ENCODE measurements around the gene HSPH1. TPM values are rescaled to one million over a fixed set of nuclear protein-coding genes. Genes with fewer than 3 reads are reported as not detected.

Gene HSPH1
- polyA plus RNA-seq, 1 donor from 2014 or later, result 112 TPM

GRCh38 chr13:31191748-31192147 is 30.0 kb upstream of the HSPH1 start:
- H2AFZ ChIP-seq (ENCODE audit: low read depth, low read length), result no peak overlapping the region
- no peak overlapping the region for H3K9ac ChIP-seq (ENCODE audit: low read length)
- no peak for TF ChIP-seq TAF1 (IDR thresholded peaks at IDR 0.05; ENCODE audit: low read depth)
- no peak for TF ChIP-seq EP300 (conservative IDR thresholded peaks at IDR 0.05; ENCODE audit: poor library complexity, severe bottlenecking)
- no peak for TF ChIP-seq RAD21 (conservative IDR thresholded peaks at IDR 0.05)
- H3K36me3 ChIP-seq (ENCODE audit: insufficient read depth, low read length), result no peaks in the 10 kb centered on the region
- no peaks in the 10 kb centered on the region for H3K79me2 ChIP-seq (replicated peaks; ENCODE audit: insufficient read depth, low read length)
- no peaks in the 10 kb centered on the region for H3K9me2 ChIP-seq (ENCODE audit: insufficient read depth, low read length)
- H3K4me2 ChIP-seq (ENCODE audit: low read length), result no peak overlapping the region
- H4K20me1 ChIP-seq (ENCODE audit: insufficient read depth), result no peaks in the 10 kb centered on the region
- no peak overlapping the region for H3K4me3 ChIP-seq (ENCODE audit: low read length)
- H3K27me3 ChIP-seq (ENCODE audit: insufficient read depth, low read depth, low read length), result no peaks in the 10 kb centered on the region
- H3K9me3 ChIP-seq (ENCODE audit: low read length), result no peaks in the 10 kb centered on the region
- H3F3A ChIP-seq (ENCODE audit: insufficient read depth, low read length, poor library complexity, severe bottlenecking), result no peaks in the 10 kb centered on the region
- no peak overlapping the region for H3K27ac ChIP-seq (ENCODE audit: low read length)

- TF ChIP-seq EP300 (conservative IDR thresholded peaks at IDR 0.05; ENCODE audit: poor library complexity, severe bottlenecking) (no peak), TAF1 (IDR thresholded peaks at IDR 0.05; ENCODE audit: low read depth) (no peak), MXI1 (conservative IDR thresholded peaks at IDR 0.05; ENCODE audit: poor library complexity, severe bottlenecking) (no peak), REST (IDR thresholded peaks at IDR 0.05; ENCODE audit: borderline replicate concordance) (no peak), SMC3 (conservative IDR thresholded peaks at IDR 0.05; ENCODE audit: poor library complexity) (no peak), POLR2AphosphoS5 (IDR thresholded peaks at IDR 0.05) (no peak), EZH2 (IDR thresholded peaks at IDR 0.05; ENCODE audit: borderline replicate concordance, insufficient read depth, low read length, poor library complexity, severe bottlenecking) (no peak), RAD21 (conservative IDR thresholded peaks at IDR 0.05) (no peak), CTCF (IDR thresholded peaks at IDR 0.05; ENCODE audit: poor library complexity, severe bottlenecking) (no peak)
- Histone ChIP-seq H3K4me2 (ENCODE audit: low read length) (no peak overlapping the region), H4K20me1 (ENCODE audit: insufficient read depth) (no peaks in the 10 kb centered on the region), H3K4me3 (ENCODE audit: low read length) (no peak overlapping the region), H3K27me3 (ENCODE audit: insufficient read depth, low read depth, low read length) (no peaks in the 10 kb centered on the region), H3K79me2 (replicated peaks; ENCODE audit: insufficient read depth, low read length) (no peaks in the 10 kb centered on the region), H3K36me3 (ENCODE audit: insufficient read depth, low read length) (no peaks in the 10 kb centered on the region), H3K9ac (ENCODE audit: low read length) (no peak overlapping the region), H3F3A (ENCODE audit: insufficient read depth, low read length, poor library complexity, severe bottlenecking) (no peaks in the 10 kb centered on the region), H3K27ac (ENCODE audit: low read length) (no peak overlapping the region), H3K9me2 (ENCODE audit: insufficient read depth, low read length) (no peaks in the 10 kb centered on the region), H2AFZ (ENCODE audit: low read depth, low read length) (no peak overlapping the region), H3K9me3 (ENCODE audit: low read length) (no peaks in the 10 kb centered on the region)
Observed at GRCh38 chr13:31184981-31185645, 23.4 kb upstream of the HSPH1 start.

All from neural cell (in vitro differentiated cells).